GM20000 (cell line): ENCODE measurements around the gene KRTAP13-4.

Source experiments
- DNase-seq: peaks from one replicate; pipeline ENCODE4 v3.0.0; 2012; ENCODE audit warnings: low spot score
- CTCF ChIP-seq: IDR thresholded peaks from 2 replicates; pipeline ENCODE4 v1.5.1; 2012; ENCODE audit warnings: mild to moderate bottlenecking, control low read depth; ENCODE audit errors: extremely low read depth, missing control alignments

The KRTAP13-4 gene

GRCh38 chr21:30430170-30430655, at the start of gene KRTAP13-4:
TSS of gene KRTAP13-4 (plus strand) at chr21:30430220. CDS start at chr21:30430276, 56 bp downstream.
- TF ChIP-seq CTCF = no peak
- DNase-seq = no peak

- no peak for TF ChIP-seq CTCF
- no peak for DNase-seq
Observed at GRCh38 chr21:30382201-30382600, 47.8 kb upstream of the KRTAP13-4 start.

- no peak for DNase-seq
- no peak for TF ChIP-seq CTCF
Observed at GRCh38 chr21:30391492-30392025, 38.5 kb upstream of the KRTAP13-4 start.

GRCh38 chr21:30395731-30396130, 34.3 kb upstream of the KRTAP13-4 start, which contains the start of gene KRTAP13-1:
TSS of gene KRTAP13-1 (plus strand) at chr21:30396031. CDS start at chr21:30396087, 56 bp downstream.
- TF ChIP-seq CTCF = no peak
- DNase-seq = no peak

DNA sequence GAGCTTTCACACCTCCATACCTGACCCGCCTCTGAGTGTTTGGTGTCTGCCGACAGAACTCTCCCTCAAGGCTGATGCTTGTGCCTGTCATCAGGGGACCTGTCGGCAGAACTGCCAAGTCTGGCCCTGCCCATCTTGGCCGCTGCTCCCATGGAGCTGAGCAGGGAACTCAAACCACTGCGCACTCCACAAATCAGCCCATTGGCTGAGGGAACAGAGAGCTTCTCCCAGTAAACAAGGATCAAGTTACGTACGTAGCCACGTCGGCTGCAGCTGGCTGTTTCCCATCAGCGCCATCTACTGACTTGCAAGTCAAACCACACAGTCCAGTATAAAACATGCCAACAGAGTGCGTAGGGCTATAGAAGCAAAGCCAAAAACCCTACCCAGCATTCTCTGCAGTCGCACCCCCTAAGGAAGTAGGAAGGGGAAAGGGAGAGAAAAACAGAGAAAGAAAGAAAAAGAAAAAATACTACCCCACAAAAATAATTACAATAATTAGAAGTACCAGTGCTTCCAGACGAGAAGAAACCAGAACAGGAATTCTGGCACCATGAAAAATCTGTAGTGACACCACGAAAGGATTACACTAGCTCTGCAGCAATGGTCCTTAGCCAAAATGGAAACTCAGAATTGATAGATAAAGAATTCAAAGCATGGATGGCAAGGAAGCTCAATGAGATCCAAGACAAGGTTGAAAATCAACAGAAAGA, 21.1 kb upstream of the KRTAP13-4 start:
- TF ChIP-seq CTCF = no peak
- no peak for DNase-seq

DNA sequence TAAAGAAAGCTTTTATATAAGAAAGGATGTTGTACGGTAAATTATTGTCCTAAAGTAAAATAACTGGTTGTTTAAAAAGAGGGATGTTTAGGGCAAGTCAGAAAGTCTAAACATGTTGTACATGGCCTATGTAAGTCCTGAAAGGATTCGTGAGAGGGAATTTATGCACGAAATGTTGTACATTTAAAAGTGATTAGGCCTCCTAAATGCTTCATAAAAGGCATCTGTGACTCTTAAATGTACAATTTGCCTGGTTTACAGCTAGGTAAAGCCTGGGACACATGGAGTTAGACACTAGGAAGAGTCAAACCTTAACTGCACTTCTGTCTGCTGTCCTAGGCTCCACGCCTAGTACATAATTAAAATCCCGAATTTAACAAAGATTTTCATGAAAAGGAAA, 14.0 kb upstream of the KRTAP13-4 start:
- no peak for DNase-seq
- no peak for TF ChIP-seq CTCF

- DNase-seq = no peak
- no peak for TF ChIP-seq CTCF
Observed at GRCh38 chr21:30425826-30426225, 4.2 kb upstream of the KRTAP13-4 start, which contains the start of gene KRTAP13-3. TSS of gene KRTAP13-3 (minus strand) at chr21:30425926. CDS start at chr21:30425912, 14 bp downstream.
